ENCODE results near the gene CHI3L2.

- TF ChIP-seq CTCF (IDR thresholded peaks at IDR 0.05) (no peak), EZH2 (IDR thresholded peaks at IDR 0.05; ENCODE audit: borderline replicate concordance, insufficient read depth, low read depth, low read length, poor library complexity, severe bottlenecking) (no peak)
Observed at GRCh38 chr1:111241797-111242196, 14.3 kb downstream of the CHI3L2 start.

Measured in B cell (primary cell).